Measurements from ENCODE around the gene C6orf132.

The C6orf132 gene, protein sequence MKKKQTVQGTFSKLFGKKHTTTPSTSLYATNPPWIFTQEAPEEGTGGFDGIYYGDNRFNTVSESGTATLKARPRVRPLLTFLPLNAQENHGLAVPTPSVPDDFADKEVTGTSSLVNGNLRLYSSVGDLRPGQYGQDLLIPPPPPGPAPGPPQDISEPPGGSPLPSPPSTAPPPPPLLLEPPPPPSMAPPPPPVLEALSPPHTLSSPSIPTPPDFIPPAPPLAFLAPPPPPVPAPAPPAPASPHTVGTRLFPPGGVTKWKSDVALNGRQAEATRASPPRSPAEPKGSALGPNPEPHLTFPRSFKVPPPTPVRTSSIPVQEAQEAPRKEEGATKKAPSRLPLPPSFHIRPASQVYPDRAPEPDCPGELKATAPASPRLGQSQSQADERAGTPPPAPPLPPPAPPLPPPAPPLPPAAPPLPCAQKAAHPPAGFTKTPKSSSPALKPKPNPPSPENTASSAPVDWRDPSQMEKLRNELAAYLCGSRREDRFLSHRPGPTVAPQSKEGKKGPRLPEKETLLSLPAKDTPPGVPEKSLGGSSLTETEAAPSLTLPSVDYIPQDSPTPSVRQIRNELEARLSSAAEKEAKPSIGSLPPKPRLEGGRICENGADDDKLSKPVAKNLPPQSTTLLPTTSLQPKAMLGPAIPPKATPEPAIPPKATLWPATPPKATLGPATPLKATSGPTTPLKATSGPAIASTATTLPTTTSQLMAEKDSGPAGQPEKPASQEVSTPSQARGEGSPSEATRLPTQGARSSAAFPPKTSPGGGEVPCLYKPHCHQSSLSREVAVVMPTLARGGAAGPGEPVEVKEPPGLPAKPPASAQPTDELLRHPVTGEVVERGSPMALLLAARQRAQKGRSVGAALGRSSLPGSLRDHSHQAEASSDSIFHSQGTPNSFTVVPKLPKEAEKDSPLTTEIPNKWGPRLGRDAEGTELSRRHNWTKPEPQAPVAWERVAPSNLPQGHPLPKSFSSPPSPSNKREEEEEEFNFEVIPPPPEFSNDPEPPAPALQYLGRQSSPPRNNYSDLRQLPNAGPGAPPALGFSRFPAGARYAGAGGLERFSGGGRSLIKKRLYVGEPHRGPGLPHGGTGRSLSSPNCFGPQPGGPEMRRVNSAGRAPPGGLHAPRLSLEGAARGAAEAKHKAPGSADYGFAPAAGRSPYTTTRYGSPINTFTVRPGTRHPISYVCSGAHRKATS

DNA sequence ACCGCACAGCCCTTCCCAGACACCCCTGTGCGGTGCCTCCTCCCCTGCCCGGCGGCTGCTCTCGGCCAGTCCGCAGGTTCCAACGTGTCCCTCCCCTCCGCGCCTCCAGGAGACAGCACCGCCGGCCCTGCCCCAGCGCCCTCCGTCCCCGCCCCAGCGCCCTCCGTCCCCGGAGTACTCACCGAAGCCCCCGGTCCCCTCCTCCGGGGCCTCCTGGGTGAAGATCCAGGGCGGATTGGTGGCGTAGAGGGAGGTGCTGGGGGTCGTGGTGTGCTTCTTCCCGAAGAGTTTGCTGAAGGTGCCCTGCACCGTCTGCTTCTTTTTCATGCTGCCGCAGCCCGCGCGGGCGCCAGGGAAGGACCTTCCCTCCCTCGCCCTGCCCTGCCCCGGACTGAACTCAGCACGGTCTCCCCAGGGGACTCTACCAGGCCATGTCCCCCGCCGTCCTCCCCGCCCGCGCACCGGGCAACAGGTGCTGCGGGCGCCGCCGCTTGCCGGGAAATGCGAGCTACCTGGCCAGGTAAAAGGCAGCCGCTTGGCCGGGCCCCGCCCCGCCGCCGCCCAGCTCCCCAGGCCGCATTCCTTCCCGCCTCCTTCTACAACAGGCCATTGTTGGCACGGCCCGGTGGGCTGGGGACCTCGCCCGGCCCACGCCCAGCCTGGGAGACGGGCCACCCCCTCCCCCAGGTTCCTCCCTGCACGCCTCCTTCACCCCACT is at the start of gene C6orf132:
C6orf132 (minus strand) TSS at position 503 of the 718 bp plus-strand sequence; CDS start at position 327, 176 bp downstream.
- TF ChIP-seq, protein P1, sequence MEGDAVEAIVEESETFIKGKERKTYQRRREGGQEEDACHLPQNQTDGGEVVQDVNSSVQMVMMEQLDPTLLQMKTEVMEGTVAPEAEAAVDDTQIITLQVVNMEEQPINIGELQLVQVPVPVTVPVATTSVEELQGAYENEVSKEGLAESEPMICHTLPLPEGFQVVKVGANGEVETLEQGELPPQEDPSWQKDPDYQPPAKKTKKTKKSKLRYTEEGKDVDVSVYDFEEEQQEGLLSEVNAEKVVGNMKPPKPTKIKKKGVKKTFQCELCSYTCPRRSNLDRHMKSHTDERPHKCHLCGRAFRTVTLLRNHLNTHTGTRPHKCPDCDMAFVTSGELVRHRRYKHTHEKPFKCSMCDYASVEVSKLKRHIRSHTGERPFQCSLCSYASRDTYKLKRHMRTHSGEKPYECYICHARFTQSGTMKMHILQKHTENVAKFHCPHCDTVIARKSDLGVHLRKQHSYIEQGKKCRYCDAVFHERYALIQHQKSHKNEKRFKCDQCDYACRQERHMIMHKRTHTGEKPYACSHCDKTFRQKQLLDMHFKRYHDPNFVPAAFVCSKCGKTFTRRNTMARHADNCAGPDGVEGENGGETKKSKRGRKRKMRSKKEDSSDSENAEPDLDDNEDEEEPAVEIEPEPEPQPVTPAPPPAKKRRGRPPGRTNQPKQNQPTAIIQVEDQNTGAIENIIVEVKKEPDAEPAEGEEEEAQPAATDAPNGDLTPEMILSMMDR (conservative IDR thresholded peaks at IDR 0.05), result 0 out of 2 replicates have a peak, but pooled peaks have one; percentile 13
- H3K27ac ChIP-seq, result peak within 1 kb of the TSS; percentile 98

DNA sequence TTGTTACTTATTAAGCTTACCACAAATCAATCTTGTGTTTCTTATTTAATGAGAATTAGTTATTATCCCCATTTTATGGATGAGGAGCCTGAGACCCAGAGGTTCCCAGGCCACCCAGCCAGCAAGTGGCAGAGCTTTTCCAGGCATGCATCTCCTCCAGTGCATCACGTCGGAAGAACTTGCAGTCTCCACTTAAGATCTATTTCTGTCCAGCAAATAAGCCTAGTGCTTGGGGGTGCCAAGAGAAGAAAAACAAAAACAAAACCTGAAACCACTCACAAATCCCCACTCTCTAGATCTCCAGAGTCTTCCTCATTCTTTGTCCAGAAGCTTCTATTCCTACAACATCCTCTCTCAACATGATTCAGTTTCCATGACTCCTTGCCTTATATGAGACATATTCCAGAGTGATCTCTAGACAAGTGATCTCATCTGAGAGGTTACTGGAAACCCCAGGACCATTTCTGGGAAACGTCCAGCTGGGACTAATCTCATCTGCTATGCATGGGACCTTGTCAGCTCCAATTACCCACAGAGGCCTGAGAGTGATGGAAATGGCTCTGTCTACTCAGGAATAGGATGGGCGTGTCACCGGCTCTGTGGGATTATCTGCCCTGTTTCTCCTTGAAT is 48.2 kb upstream of the C6orf132 start:
- no peak overlapping the region for H3K27ac ChIP-seq

DNA sequence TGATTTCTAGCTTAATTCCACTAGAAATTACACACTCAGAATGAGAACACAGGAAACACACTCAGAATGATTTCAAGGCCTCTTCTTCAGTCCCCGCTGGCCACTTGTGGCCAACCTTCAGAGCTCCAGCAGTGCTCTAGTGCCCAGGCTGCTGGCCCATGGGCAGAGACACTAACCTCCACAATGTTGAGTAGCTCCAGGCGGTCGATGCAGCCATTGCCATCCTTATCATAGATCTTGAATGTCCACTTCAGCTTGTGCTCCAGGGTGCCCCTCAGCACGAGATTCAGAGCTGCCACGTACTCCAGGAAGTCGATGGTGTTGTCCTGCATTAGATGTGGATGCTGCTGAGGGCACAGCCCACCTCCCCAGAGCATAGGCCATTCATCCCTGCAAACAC is 46.0 kb upstream of the C6orf132 start:
- TF ChIP-seq, protein P1 (conservative IDR thresholded peaks at IDR 0.05), result no peak

More for the DNA sequence above, 48.2 kb upstream of the C6orf132 start:
- TF ChIP-seq, protein P1 (conservative IDR thresholded peaks at IDR 0.05), result no peak

DNA sequence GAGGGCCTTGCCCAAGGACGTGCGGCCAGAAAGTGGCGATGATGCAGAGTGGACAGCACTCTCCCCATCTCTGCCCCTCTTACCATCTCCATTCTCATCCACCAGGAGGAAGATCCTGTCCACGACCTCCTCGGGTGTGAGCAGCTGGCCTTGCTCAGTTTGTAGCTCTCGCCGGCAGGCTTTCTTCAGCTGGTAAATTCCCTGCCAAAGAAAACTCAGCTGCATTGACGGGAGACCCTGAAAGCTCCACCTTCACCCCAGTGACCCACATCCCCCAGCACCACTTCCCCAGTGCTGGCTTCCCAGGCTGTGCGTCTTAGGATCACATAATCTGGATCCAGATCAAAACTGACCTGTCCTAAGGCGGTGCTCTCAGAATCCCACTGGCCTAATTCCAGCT is 43.2 kb upstream of the C6orf132 start:
- TF ChIP-seq, protein P1 (conservative IDR thresholded peaks at IDR 0.05), result no peak
- H3K27ac ChIP-seq, result no peak overlapping the region

More for the DNA sequence above, 46.0 kb upstream of the C6orf132 start:
- H3K27ac ChIP-seq, result no peak overlapping the region

DNA sequence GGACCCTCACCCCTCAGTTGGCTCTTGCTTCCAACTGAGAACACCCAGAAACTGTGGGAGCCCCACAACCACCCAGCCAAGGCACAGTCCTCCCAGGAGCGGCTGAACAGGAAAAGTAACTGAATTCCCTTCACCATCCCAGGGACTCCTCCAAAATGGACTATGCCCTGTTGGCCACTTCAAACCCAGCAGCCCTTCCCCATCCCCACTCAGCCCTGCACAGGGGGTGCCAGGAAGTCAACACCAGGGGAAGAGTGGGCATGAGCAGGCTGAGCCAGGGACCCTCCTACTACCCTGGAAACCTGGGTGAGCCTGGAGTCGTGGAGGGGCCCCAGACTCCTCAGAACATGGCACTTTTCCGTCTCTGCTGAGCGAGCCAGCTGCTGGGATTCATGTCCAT is 42.1 kb upstream of the C6orf132 start:
- TF ChIP-seq, protein P1 (conservative IDR thresholded peaks at IDR 0.05), result no peak
- H3K27ac ChIP-seq, result no peak overlapping the region

DNA sequence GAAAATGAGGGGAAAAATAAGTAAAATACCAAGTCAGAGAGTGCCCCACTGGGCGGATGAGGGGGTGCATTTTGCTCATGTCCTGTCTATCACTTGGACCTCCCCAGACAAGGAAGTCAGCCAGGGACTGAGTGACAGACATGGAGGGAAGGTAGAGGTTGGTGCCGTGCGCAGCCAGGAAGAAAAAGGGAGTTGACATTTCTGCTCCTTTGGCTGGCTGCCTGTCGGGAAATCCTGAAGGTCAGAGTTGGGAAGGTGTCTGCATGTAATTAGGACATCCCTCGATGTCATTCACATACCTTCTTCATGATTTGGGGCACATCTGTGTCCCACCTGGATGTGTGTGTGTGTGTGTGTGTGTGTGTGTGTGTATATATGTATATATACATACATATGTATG is 39.7 kb upstream of the C6orf132 start:
- TF ChIP-seq, protein P1 (conservative IDR thresholded peaks at IDR 0.05), result no peak
- no peak overlapping the region for H3K27ac ChIP-seq
